Epidermal melanocyte (primary cell): ENCODE results near the gene NEK10.
"Not testable (repeated sequence)": the region's sequence is repeated elsewhere in the genome, so short reads cannot be mapped to it uniquely, and the experiment has no call there.

Experiments
- DNase-seq: peaks from one replicate; pipeline ENCODE4 v3.0.0; 2011; ENCODE audit warnings: low spot score; ENCODE audit not compliant: insufficient read length

The NEK10 gene, protein sequence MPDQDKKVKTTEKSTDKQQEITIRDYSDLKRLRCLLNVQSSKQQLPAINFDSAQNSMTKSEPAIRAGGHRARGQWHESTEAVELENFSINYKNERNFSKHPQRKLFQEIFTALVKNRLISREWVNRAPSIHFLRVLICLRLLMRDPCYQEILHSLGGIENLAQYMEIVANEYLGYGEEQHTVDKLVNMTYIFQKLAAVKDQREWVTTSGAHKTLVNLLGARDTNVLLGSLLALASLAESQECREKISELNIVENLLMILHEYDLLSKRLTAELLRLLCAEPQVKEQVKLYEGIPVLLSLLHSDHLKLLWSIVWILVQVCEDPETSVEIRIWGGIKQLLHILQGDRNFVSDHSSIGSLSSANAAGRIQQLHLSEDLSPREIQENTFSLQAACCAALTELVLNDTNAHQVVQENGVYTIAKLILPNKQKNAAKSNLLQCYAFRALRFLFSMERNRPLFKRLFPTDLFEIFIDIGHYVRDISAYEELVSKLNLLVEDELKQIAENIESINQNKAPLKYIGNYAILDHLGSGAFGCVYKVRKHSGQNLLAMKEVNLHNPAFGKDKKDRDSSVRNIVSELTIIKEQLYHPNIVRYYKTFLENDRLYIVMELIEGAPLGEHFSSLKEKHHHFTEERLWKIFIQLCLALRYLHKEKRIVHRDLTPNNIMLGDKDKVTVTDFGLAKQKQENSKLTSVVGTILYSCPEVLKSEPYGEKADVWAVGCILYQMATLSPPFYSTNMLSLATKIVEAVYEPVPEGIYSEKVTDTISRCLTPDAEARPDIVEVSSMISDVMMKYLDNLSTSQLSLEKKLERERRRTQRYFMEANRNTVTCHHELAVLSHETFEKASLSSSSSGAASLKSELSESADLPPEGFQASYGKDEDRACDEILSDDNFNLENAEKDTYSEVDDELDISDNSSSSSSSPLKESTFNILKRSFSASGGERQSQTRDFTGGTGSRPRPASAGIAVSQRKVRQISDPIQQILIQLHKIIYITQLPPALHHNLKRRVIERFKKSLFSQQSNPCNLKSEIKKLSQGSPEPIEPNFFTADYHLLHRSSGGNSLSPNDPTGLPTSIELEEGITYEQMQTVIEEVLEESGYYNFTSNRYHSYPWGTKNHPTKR

DNA sequence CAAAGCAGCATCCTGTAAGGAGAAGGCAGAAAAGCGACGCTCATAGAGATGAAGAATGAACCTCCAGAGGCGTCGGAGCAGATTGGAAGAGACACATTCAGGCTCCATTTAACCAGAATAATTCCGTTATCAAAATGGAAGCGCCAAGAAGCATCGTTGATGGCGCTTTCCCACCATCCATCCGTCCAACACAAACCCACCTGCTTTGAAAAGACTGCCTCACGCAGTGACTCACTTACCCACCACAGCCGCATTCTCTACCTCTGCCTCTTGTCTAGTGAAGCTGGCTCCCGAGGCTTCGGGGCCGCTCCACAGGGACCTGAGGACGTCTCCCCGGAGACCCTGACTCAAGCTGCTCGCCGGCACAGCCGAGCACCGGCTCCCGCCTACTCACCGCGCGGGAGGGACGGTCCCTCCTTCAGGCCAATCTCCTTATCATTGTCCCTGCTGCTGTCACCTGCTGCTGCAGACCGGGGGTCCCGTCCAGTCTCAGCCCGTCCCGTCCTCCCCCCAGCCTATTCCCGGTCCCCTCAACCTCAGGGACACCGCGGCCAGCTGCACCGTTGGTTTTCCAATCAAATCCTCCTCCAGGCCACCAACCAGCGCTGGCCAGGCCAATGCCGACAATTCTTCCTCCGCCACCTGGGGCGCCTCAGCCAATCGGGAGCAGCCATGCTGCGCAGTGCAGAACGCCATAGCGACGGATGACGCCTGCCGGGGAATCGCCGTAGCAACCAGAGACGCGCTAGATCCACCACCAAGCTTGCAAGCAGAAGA is at the start of gene NEK10:
Gene NEK10 (minus strand): TSS at position 553 of the 777 bp plus-strand sequence. CDS start 16,501 bp downstream, outside the sequence.
- peak; percentile 96 for DNase-seq

DNA sequence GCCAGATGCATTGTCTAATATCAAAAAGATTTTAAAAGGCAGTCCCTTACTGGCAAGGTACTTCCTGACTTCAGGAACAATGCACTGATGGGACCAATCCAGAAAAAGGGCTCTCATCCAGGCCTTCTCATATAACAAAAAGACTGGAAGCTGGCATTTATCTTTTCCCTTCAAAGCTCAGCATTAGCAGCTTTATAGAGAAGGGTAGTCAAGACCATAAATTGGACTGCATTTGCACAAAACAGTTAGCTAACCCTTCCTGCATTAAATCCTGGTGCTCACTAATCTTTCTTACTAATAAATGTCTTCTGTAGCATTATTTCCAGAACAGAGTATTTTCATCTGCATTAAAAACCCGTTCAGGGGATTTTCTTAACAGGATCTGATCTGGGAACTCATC is 46.0 kb upstream of the NEK10 start:
- no peak for DNase-seq

DNA sequence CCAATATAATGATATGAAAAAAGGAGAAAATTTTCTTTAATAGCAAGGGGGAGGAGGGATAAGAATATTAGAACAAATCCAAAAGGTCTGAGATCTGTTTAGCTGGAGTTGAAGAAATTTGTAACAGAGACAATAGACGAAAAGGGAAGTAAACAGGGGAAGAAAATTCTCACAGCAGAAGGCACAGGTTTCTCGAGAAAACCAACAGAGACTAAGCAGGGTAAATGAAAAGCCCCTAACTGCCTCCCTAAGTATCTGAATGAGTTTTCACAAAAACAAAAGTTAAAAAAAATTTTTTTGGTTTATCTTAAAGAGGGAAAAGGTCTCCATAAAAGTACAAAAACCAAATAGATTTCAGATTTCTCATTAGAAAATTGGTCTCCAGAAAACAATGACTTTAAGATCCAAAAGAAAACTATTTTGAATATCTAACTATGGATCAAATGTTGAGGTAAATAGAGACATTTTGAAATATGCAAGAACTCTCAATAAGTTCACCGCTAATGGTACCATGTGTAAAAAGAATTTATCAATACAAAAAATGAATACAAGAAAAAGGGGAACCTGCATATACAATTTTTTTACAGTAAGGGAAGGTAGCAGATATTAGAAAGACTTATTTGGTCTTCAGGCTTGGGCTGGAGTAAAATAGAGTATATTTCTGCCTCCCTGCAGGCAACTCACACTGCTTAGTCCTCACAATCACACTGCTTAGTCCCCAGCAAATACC is 23.9 kb upstream of the NEK10 start:
- no peak for DNase-seq

DNA sequence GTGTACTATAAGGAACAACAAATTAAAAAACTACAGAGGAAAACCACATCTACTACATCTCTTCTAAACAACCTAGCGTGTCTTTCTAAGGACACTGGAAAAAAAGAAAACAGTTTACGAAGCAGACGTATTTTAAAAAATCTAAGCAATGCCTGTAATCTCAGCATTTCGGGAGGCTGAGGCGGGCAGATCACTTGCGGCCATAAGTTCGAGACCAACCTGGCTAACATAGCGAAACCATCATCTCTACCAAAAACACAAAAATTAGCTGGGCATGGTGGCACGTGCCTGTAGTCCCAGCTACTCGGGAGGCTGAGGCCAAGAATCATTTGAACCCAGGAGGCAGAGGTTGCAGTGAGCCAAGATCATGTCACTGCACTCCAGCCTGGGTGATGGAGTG is 23.2 kb upstream of the NEK10 start:
- not testable (repeated sequence) for DNase-seq

DNA sequence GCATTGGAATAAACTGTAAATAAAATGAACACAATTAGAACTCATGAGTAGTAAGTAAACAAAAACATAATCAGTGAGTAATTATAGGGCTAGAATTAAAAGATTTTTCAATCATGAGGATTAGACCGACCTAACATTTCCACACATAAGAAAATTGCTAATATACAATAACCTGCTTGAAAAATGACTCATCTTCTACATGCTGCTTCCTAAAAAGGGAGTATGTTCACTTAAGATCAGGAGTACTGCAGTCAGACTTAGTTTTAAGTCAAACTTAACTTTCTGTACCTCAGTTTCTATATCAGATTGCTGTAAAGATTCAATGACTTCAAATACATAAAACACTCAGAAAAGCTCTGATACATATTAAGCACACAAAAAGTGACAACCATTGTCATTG is 22.6 kb upstream of the NEK10 start:
- DNase-seq, result no peak

DNA sequence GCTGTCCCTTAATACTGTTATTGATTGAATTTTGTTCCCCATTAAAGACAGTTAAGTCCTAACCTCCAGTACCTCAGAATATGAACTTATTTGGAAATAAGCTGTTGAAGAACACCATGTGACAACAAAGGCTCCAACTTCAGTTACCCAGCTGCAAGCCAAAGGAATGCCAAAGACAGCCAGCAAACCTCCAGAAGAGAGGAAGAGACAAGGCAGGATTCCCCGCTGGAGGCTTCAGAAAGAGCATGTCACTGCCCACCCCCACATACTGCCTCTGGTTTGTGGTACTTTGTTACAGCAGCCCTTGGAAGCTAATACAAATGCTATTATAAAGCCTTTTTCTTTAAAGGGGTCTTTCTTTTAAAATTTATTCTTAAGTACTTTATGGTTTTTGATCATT is 18.4 kb upstream of the NEK10 start:
- DNase-seq, result no peak

DNA sequence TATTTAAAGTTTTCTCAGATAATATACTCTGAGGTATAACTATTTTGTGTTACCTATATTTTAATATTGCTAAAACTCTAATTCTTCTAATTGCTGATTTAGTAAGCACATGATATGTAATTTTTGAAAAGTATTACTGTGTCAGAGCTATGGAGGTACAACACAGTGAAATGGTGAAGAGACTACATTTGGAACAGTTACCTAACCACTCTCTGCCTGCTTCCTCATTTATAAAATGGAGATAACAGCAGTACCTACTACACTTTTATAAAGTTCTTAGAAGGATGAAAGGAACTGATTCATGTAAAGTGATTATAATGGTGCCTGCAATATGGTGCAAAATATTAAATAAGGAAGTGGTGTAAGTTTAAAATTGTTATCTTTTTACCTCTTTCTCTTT is 16.3 kb upstream of the NEK10 start:
- no peak for DNase-seq

DNA sequence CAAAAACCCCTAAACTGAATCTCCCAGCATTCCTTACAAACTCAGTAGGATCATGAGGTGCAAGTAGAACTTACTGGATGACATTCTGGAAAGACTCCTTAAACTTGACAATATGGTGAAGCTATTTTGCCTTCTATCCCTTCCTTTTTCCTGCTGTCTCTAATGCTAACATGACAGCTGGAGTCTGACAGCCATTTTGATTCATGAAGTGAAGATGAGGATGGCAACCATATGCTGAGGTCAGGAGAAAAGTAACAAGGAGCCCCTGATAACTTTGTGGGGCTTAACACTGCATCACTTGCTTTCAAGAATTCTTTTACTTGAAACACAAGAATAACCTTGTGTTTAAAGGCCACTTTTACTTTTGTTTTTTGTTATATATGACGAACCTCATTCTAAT is 15.0 kb upstream of the NEK10 start:
- no peak for DNase-seq

DNA sequence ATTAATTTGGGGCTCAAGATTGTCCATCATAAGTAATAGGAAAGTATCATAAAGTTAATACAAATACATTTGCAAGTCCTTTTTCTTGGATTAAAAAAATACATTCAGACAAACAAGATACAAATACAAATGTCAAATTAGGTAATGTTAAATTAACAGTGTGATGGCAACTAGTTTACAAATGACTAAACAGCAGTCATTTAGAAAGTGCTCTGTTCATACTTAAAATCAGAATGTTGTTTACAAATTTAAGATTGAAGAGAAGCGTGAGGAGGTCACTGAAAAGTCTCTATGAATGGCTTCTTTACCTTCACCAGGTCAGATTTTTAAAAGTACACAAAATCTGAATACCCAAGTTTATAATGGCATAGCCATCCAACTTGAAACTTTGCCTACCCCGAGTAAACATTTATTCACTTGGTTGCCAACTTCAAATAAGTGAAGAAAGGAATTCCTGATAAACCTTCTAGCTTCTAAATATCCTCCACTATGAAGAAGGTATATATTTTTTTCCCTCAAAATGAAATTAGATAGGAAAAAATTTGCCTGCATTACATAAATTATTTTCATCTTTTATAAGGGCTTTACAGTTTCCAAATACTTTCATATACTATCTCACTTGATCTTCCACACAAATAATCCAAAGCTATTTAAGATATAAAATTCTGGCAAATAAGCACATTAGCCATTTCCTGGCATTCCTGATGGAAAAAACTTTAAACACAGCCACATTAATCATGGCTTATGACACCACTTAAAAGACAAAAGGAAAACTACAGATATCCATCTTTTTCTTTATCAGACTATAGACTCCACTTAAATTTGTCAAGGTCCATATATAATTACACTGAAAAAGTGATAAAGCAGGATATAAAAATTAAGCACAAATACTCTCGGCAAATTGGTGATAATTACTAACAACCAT is 11.5 kb upstream of the NEK10 start:
- DNase-seq, result no peak

DNA sequence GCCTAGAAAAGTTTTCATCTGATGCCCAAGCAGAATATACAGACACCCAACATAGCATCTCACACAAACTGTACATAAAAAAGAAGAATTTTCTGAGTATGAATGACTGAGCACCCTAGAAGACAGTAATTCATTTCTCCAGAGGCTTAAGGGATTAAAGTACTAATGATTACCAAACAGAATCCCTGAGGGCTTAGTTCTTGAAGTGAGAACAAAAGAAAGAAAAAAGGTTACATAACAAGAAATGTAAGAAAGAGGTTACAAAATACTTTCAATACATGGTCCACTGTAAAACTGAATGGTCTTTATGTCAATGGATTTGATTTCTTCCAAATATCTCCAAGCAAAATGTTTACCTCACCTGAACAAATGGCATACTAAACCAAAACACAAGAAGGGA is 9.1 kb upstream of the NEK10 start:
- DNase-seq, result no peak

DNA sequence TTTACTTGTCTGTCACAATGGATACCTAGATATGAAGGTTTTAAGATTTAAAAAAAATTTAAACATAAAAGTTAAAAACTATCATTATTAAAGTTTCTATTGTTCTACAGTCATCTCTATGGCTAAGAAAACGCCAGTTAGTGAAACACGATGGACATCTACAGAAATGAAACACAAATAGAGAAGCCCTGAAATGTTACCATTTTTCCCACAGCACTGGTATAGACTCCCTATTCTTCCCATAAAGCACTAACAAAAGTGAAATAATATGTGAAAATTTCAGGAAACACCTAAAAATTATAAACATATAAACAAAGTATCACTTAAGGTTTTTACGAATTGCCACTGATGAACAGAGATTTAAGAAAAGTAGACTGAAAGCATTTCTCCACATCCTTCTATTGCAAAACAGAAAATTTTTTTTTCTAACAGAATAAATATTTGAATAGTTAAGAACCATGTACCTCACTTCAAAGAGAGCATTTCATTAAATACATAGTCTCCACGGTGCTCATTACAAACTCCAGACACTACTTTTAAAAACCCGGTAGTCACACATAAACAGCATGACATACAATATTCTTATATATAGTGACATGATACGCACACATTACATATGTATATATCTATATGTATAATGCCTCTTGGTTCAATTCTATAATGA is 7.1 kb upstream of the NEK10 start:
- no peak for DNase-seq

DNA sequence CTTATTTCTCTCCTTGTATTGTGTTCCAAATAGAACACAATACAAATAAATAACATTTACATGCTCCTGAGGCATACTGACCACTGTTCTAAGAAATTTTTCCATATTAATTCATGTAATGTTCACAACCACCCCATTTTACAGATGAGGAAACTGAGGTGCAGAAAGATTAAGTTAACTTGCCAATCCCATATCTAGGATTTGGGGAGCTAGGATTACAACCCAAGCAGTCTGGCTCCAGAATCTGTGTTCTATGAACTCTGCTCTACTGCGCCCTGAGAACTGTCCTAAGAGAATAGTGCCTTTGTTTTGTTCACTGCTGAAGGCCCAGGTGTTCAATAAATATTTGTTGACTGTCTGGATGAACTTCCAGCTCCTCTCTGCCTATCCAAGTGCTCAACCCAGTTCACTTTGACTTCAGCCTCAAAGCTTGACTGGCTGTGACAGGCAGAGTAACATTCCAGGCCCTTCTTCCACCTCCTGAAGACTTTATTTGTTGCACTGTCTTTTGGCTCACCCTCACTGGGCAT is 3.1 kb downstream of the NEK10 start:
- DNase-seq, result no peak

DNA sequence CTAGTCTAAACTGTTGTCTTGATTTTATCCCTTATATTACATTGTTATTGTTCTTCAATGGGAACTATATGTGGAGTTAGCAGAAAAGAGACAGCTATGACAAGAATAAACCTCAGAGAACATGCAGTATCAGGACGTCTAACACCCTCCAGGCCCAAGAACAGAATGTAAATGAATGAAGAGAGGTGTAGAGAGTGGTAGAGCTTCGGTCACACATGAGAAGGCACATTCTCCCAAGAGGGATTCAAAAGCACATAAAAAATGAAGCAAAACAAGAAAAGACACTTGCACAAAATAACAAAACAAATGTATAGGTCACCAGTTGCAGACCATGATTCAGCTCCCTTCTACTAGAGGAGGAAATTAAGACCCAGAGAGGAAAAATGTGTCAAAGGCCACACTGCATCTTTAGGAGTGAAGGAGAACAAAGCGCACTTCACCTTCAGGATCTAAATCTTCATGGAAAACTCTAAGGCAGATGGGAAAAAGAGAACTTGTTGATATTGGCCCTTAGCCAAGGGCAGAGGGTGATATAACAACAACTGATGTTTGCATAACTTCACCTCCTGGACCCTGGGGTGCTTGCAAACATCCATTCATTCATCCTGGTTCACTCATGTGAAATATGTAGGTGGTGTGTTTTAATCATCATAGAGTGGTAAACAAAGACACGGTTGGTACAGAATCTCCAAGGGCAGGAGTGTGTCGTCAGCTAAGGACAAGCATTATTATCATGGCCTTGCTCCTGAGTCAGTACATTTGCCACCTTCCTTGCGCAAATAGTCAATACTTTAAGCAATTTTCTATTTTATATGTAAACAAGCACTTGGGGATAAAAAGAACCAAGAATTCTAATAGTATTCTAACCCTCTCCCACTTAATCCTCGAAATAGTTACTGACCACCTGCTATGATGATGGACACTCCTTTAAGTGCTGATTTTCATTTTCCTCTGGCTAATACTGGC is 8.8 kb downstream of the NEK10 start:
- DNase-seq, result no peak

DNA sequence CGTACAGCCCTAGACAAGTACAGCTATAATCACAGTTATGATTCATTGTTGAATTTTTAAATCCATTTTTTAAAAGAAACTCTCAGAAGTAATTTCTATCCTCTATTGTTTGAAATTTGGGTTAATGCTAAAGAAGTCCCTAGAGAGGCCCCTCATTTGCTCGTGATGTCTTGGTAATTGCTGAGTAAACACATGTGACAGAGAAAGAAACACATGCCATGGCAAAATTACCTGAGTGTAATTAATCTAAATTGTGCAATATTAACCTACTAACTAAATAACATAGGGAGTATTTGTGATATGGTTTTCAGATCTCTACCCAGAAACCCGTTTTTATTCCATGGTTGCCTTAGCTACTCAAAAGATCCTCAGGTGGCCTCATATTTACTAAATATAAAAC is 10.8 kb downstream of the NEK10 start:
- no peak for DNase-seq

DNA sequence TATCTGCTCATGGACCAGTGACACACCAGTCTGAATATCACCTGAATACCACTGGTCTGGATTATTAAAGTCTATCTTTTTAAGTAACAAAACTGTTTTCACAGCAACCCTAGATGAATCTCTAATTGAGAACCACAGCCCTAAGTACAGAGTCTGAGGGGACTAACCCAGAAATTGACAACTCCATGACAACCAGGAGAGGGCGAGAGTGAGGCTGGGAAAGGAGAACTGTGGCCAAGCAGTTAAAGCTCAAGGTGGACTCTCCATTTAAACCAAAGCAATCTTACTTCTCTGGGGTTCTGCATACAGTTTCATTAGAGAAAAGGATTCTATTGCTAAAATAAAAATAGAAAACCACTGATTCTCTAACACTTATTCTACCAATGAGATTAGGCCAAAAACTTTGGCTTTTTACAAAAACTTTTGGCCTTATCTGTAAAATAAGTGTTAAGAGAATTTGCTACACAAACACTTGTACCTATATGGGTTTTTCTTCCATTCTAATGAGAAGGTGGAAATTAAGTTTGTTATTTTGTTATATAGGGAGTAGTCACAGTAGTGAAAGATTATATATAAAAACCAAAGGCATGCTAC is 11.4 kb downstream of the NEK10 start:
- DNase-seq, result no peak

DNA sequence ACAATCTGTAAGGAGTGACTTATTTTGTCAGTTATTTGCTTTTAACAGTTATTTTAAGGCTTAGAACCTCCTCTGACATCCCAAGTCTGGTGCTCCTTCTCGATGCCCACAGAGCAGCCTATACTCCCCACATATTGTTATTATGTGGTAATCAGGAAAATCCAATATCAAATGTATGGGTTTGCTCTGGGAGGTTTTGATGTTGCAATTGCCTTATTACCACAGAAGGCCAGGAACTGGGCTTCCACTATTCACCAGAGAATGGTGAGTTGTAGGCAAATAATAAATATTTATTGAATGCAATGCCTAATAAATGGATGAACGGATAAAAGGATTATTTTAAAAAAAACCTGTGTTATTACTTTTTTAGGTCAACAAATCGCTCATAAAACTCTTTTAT is 12.2 kb downstream of the NEK10 start:
- DNase-seq, result no peak

DNA sequence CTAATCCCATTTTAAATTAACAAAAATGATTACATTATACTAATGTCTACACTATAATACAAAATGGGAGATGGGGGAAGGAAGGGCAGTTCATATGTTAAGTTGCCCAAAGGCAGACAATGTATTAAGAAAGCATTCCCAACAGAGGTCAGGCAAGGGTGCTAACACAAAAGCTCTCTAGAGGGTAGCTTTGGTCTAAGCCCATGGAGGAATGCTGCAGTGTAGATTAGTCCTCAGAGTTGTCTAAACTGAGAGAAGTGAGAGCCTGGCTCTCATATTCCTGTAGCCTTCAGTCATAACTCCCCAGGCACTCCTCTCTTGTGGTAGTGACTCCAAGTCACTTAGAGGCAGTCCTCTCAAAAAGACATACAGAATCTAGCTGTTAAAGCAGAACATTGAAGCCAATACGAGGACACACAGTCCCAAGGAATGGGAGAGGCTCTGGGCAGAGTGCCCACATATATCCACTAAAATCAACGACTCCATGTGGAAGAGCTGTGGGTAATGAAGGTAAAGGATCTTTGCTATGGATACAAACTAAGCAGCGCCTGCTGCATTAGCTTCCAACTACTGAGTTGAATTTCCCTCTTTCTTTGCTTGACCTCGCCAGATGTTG is 14.5 kb downstream of the NEK10 start:
- DNase-seq, result no peak
